GM18951 (cell line): ENCODE data around the gene LCE3A.
"Not testable (repeated sequence)": the region's sequence is repeated elsewhere in the genome, so short reads cannot be mapped to it uniquely, and the experiment has no call there.

Experiments used
- POLR2A ChIP-seq: IDR thresholded peaks from 4 replicates; pipeline ENCODE4 v1.6.1; 2011; ENCODE audit warnings: mild to moderate bottlenecking; ENCODE audit not compliant: insufficient read length, insufficient read depth; ENCODE audit errors: extremely low read depth
- in situ Hi-C: fragments of 300-500 bp; cut with MboI; formaldehyde crosslinking; loops from one replicate; pipeline ENCODE4 v1.12.0; 2022; ENCODE audit warnings: low sequenced_read_pairs, mixed read lengths, inconsistent platforms; ENCODE audit not compliant: unreplicated experiment

Gene LCE3A

GRCh38 chr1:152613511-152613910 is 9.4 kb downstream of the LCE3A start, which contains the start of gene LCE3B:
Gene LCE3B (plus strand): TSS chr1:152613811. CDS start chr1:152613811, 0 bp downstream.
- in situ Hi-C loops: no loop called here
- no peak for TF ChIP-seq POLR2A

GRCh38 chr1:152599934-152600333 is 23.0 kb downstream of the LCE3A start, which contains the start of gene LCE3C:
Gene LCE3C (plus strand): TSS chr1:152600234. CDS start chr1:152600732, 498 bp downstream.
- in situ Hi-C loops: no loop called here
- TF ChIP-seq POLR2A: no peak

GRCh38 chr1:152596986-152597385 is 25.9 kb downstream of the LCE3A start:
- in situ Hi-C loops: no loop called here
- no peak for TF ChIP-seq POLR2A

- in situ Hi-C loops: no loop called here
- no peak for TF ChIP-seq POLR2A
Observed at GRCh38 chr1:152585586-152585985, 37.3 kb downstream of the LCE3A start.

GRCh38 chr1:152582647-152583046 is 40.3 kb downstream of the LCE3A start:
- TF ChIP-seq POLR2A: no peak
- in situ Hi-C loops: loop anchor here (5.0 kb wide), 1 partner anchor 35 kb away; no protein-coding TSS in a partner anchor

GRCh38 chr1:152580433-152580832 is 42.5 kb downstream of the LCE3A start, which contains the start of gene LCE3D:
Gene LCE3D (minus strand): TSS chr1:152580516. CDS start chr1:152579936, 580 bp downstream.
- in situ Hi-C loops: loop anchor here (5.0 kb wide), 1 partner anchor 37 kb away; no protein-coding TSS in a partner anchor
- no peak for TF ChIP-seq POLR2A

- in situ Hi-C loops: not testable (repeated sequence)
Observed at GRCh38 chr1:152579526-152579925, 43.4 kb downstream of the LCE3A start.

GRCh38 chr1:152577168-152577567 is 45.7 kb downstream of the LCE3A start:
- TF ChIP-seq POLR2A: no peak

More at GRCh38 chr1:152577168-152577567, 45.7 kb downstream of the LCE3A start:
- in situ Hi-C loops: no loop called here
